Neural progenitor cell (in vitro differentiated cells): ENCODE results near the gene PCSK2. TPM values are rescaled to one million over a fixed set of nuclear protein-coding genes. Genes with fewer than 3 reads are reported as not detected.

Experiments
- DNase-seq: peaks from one replicate; pipeline ENCODE4 v3.0.0-alpha.2; 2016; ENCODE audit warnings: low spot score
- H2AFZ ChIP-seq: fragments of 200-600 bp; sonication (generic); replicated peaks from 2 replicates; pipeline ENCODE4 v1.6.1; 2016; ENCODE audit warnings: antibody characterized with exemption
- H3F3A ChIP-seq: fragments of 200-600 bp; sonication (generic); 2 replicates; pipeline ENCODE4 v1.6.1; 2016; ENCODE audit warnings: antibody characterized with exemption, low read depth
- H3K27ac ChIP-seq: fragments of 200-600 bp; sonication (generic); 2 replicates; pipeline ENCODE4 v1.5.1; 2016; ENCODE audit warnings: mild to moderate bottlenecking
- H3K27me3 ChIP-seq: fragments of 200-600 bp; sonication (generic); 2 replicates; pipeline ENCODE4 v1.6.1; 2016; ENCODE audit warnings: mild to moderate bottlenecking, moderate library complexity
- H3K36me3 ChIP-seq: fragments of 200-600 bp; sonication (generic); 2 replicates; pipeline ENCODE4 v1.5.1; 2016
- H3K4me1 ChIP-seq: fragments of 200-600 bp; sonication (generic); 2 replicates; pipeline ENCODE4 v1.6.1; 2016; ENCODE audit warnings: mixed run types
- H3K4me2 ChIP-seq: fragments of 200-600 bp; sonication (generic); 2 replicates; pipeline ENCODE4 v1.6.1; 2016
- H3K4me3 ChIP-seq: fragments of 200-600 bp; sonication (generic); 2 replicates; pipeline ENCODE4 v1.5.1; 2016
- H3K79me2 ChIP-seq: fragments of 200-600 bp; sonication (generic); 2 replicates; pipeline ENCODE4 v1.6.1; 2016; ENCODE audit warnings: low read depth
- H3K9ac ChIP-seq: fragments of 200-600 bp; sonication (generic); 2 replicates; pipeline ENCODE4 v1.6.1; 2016
- H3K9me3 ChIP-seq: fragments of 200-600 bp; sonication (generic); 2 replicates; pipeline ENCODE4 v1.5.1; 2016; ENCODE audit warnings: low read depth
- H4K20me1 ChIP-seq: fragments of 200-600 bp; sonication (generic); 2 replicates; pipeline ENCODE4 v1.6.1; 2016; ENCODE audit warnings: low read depth
- H3K27ac Mint-ChIP-seq: 3 replicates; pipeline ENCODE4 v1.8.0; 2021; ENCODE audit warnings: mixed read lengths
- H3K27me3 Mint-ChIP-seq: 2 replicates; pipeline ENCODE4 v1.8.0; 2022; ENCODE audit warnings: low read depth, mild to moderate bottlenecking, inconsistent platforms, moderate library complexity, mixed read lengths; ENCODE audit not compliant: insufficient read depth
- H3K36me3 Mint-ChIP-seq: 3 replicates; pipeline ENCODE4 v1.8.0; 2021; ENCODE audit warnings: mixed read lengths
- H3K4me1 Mint-ChIP-seq: 3 replicates; pipeline ENCODE4 v1.8.0; 2021; ENCODE audit warnings: mixed read lengths
- H3K4me3 Mint-ChIP-seq: 3 replicates; pipeline ENCODE4 v1.8.0; 2021; ENCODE audit warnings: mild to moderate bottlenecking, moderate library complexity, mixed read lengths
- H3K9me3 Mint-ChIP-seq: 3 replicates; pipeline ENCODE4 v1.8.0; 2020; ENCODE audit warnings: mixed read lengths
- EZH2 ChIP-seq: fragments of 200-600 bp; sonication (generic); IDR thresholded peaks from 2 replicates; pipeline ENCODE4 v1.6.1; 2017; ENCODE audit warnings: antibody characterized with exemption, mild to moderate bottlenecking, moderate library complexity
- EZH2phosphoT487 ChIP-seq: fragments of 200-600 bp; sonication (generic); IDR thresholded peaks from 2 replicates; pipeline ENCODE4 v1.6.1; 2017; ENCODE audit warnings: antibody characterized with exemption
- total RNA-seq: library from RNA; depleted of rRNA; stranded (reverse); fragments of >200 nt; gene quantifications from 2 replicates; pipeline ENCODE4 v1.2.3, GENCODE V29; 2015; ENCODE audit warnings: low replicate concordance
- TF ChIP-seq, protein P1 (sequence below): fragments of 200-600 bp; sonication (generic); IDR thresholded peaks from 2 replicates; pipeline ENCODE4 v1.5.1; 2017; ENCODE audit warnings: antibody characterized with exemption, mild to moderate bottlenecking

PCSK2 gene
- total RNA-seq, 1 donor from 2014 or later: 0.07 TPM

DNA sequence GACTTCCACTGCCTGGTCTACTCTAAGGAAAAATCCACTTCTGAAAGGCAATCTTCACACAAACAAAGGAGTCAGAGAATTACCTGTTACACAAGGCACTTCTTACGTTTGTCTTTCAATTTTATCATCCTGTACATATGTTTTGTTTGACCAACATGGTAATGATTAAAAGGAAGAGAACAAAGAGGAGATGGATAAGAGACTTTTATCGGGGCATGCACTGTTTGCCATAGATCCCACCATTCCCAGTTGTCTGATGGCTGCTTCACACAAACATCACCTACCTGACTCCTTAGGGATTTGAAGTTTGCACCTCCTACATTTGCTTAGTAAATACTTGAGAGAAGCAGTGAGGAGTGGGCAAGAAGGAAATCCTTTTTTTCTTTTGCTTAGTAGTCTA, 217.3 kb downstream of the PCSK2 start:
- no peaks in the 10 kb centered on the region for H3K4me1 Mint-ChIP-seq
- no peak overlapping the region for H3K27ac ChIP-seq
- H3F3A ChIP-seq: no peaks in the 10 kb centered on the region
- no peak overlapping the region for H3K4me3 ChIP-seq
- H3K36me3 ChIP-seq: no peaks in the 10 kb centered on the region
- no peaks in the 10 kb centered on the region for H3K9me3 Mint-ChIP-seq
- H3K9ac ChIP-seq: no peak overlapping the region
- no peak overlapping the region for H3K27ac Mint-ChIP-seq
- H3K27me3 Mint-ChIP-seq: peaks cover 4% of the 10 kb centered on the region
- no peaks in the 10 kb centered on the region for H4K20me1 ChIP-seq
- no peak overlapping the region for H3K4me2 ChIP-seq
- DNase-seq: no peak
- no peak overlapping the region for H2AFZ ChIP-seq
- no peaks in the 10 kb centered on the region for H3K79me2 ChIP-seq
- no peaks in the 10 kb centered on the region for H3K4me1 ChIP-seq
- H3K4me3 Mint-ChIP-seq: no peak overlapping the region
- no peaks in the 10 kb centered on the region for H3K36me3 Mint-ChIP-seq
- no peaks in the 10 kb centered on the region for H3K9me3 ChIP-seq
- TF ChIP-seq, protein P1, sequence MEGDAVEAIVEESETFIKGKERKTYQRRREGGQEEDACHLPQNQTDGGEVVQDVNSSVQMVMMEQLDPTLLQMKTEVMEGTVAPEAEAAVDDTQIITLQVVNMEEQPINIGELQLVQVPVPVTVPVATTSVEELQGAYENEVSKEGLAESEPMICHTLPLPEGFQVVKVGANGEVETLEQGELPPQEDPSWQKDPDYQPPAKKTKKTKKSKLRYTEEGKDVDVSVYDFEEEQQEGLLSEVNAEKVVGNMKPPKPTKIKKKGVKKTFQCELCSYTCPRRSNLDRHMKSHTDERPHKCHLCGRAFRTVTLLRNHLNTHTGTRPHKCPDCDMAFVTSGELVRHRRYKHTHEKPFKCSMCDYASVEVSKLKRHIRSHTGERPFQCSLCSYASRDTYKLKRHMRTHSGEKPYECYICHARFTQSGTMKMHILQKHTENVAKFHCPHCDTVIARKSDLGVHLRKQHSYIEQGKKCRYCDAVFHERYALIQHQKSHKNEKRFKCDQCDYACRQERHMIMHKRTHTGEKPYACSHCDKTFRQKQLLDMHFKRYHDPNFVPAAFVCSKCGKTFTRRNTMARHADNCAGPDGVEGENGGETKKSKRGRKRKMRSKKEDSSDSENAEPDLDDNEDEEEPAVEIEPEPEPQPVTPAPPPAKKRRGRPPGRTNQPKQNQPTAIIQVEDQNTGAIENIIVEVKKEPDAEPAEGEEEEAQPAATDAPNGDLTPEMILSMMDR: no peak
- TF ChIP-seq EZH2phosphoT487 (no peak), EZH2 (no peak)
- H3K27me3 ChIP-seq: no peaks in the 10 kb centered on the region

DNA sequence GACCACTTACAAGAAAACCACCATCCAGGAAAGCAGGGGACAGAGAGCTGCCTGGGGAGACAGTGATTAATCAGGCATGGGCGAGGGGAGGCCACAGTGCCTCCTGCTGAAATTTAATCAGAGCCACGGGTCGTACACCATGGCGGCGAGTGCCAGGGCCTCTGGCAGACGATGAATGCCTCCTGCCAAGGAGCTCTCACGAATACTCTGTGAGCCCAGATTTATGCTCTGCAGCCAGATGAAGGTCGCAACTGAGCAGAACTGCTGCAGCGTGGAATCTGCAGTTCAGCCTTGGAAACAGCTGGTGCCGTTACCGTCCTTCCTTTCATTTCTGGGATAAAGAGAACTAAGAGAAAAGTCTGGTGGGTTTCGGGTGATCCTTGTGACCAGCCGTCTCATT, 218.7 kb downstream of the PCSK2 start:
- Histone ChIP-seq H3K79me2 (no peaks in the 10 kb centered on the region), H4K20me1 (no peaks in the 10 kb centered on the region), H2AFZ (no peak overlapping the region), H3K9ac (no peak overlapping the region), H3K4me1 (no peaks in the 10 kb centered on the region), H3K4me2 (no peak overlapping the region), H3K9me3 (no peaks in the 10 kb centered on the region), H3K27me3 (no peaks in the 10 kb centered on the region), H3K36me3 (no peaks in the 10 kb centered on the region), H3F3A (no peaks in the 10 kb centered on the region), H3K4me3 (no peak overlapping the region), H3K27ac (no peak overlapping the region)
- Mint-ChIP-seq H3K27ac (no peak overlapping the region), H3K36me3 (no peaks in the 10 kb centered on the region), H3K27me3 (peaks cover 4% of the 10 kb centered on the region), H3K9me3 (no peaks in the 10 kb centered on the region), H3K4me1 (no peaks in the 10 kb centered on the region), H3K4me3 (no peak overlapping the region)
- no peak for DNase-seq
- TF ChIP-seq EZH2phosphoT487 (no peak), EZH2 (no peak)
- TF ChIP-seq, protein P1: no peak

DNA sequence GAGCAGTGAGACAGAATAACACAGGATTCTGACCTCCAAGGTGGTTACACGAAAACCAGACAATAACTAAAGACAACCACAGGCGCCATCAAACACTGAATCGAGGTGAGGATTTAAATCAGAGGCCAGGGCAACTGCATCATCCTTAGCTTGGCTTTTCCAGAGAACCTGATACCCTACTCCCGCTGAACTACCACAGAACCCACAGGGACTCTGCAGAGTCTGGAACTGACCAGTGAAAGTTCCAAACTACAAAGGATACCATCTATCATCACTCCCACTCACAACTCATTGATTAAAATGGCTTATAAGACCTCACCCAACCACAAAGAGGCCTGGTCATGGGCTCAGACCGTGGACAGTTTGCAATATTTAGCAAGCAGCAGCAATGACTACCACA, 219.3 kb downstream of the PCSK2 start:
- H3K9me3 Mint-ChIP-seq: no peaks in the 10 kb centered on the region
- H3K27ac Mint-ChIP-seq: no peak overlapping the region
- no peaks in the 10 kb centered on the region for H3K4me1 ChIP-seq
- H3K4me2 ChIP-seq: no peak overlapping the region
- no peak for DNase-seq
- no peaks in the 10 kb centered on the region for H3K79me2 ChIP-seq
- no peaks in the 10 kb centered on the region for H3K9me3 ChIP-seq
- H3K9ac ChIP-seq: no peak overlapping the region
- no peak overlapping the region for H3K4me3 Mint-ChIP-seq
- no peak overlapping the region for H2AFZ ChIP-seq
- H3K36me3 Mint-ChIP-seq: no peaks in the 10 kb centered on the region
- peaks cover 4% of the 10 kb centered on the region for H3K27me3 Mint-ChIP-seq
- no peaks in the 10 kb centered on the region for H3F3A ChIP-seq
- no peaks in the 10 kb centered on the region for H3K27me3 ChIP-seq
- H3K27ac ChIP-seq: no peak overlapping the region
- TF ChIP-seq EZH2 (no peak), EZH2phosphoT487 (no peak)
- TF ChIP-seq, protein P1: no peak
- H3K4me1 Mint-ChIP-seq: no peaks in the 10 kb centered on the region
- no peaks in the 10 kb centered on the region for H4K20me1 ChIP-seq
- H3K36me3 ChIP-seq: no peaks in the 10 kb centered on the region
- no peak overlapping the region for H3K4me3 ChIP-seq

DNA sequence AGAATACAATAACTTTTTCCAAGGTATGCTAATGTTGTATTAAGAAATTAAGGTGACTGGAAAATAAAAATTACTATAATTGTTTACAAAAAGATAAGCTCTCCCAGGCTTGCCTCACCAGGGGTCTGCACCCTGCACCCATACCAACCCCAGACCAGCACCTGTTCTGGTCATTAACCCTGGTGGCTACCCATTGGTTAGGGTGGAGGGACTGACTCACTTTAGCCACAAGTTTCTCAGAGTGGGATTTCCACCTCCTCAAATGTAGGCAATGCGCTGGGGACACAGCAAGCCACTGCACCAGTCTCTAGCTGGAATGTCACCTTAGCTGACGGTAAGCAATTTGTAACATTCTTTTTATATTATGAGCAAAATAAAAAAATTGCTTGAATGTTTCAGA, 221.2 kb downstream of the PCSK2 start:
- Histone ChIP-seq H3K4me2 (no peak overlapping the region), H3K36me3 (no peaks in the 10 kb centered on the region), H4K20me1 (no peaks in the 10 kb centered on the region), H3F3A (no peaks in the 10 kb centered on the region), H2AFZ (no peak overlapping the region), H3K27me3 (no peaks in the 10 kb centered on the region), H3K4me1 (no peaks in the 10 kb centered on the region), H3K27ac (no peak overlapping the region), H3K4me3 (no peak overlapping the region), H3K9me3 (no peaks in the 10 kb centered on the region), H3K9ac (no peak overlapping the region), H3K79me2 (no peaks in the 10 kb centered on the region)
- Mint-ChIP-seq H3K27ac (no peak overlapping the region), H3K4me1 (no peaks in the 10 kb centered on the region), H3K4me3 (no peak overlapping the region), H3K27me3 (peaks cover 4% of the 10 kb centered on the region), H3K36me3 (no peaks in the 10 kb centered on the region), H3K9me3 (no peaks in the 10 kb centered on the region)
- TF ChIP-seq EZH2phosphoT487 (no peak), EZH2 (no peak)
- TF ChIP-seq, protein P1: no peak
- no peak for DNase-seq
